SK-N-SH (cell line): ENCODE results near the gene CD320. TPM values are rescaled to one million over a fixed set of nuclear protein-coding genes. Genes with fewer than 3 reads are reported as not detected.

Source experiments
- CTCF ChIP-seq: fragments of 200-600 bp; sonication (generic); IDR thresholded peaks from 2 replicates; pipeline ENCODE4 v1.6.1; 2017; ENCODE audit warnings: antibody characterized with exemption, mild to moderate bottlenecking, moderate library complexity
- ELF1 ChIP-seq: IDR thresholded peaks from 2 replicates; pipeline ENCODE4 v1.4.0; 2012
- EP300 ChIP-seq, 2 experiments: IDR thresholded peaks; 2 replicates each; pipeline versions ENCODE4 v1.4.0 to v1.6.1; 2012; ENCODE audit warnings: borderline replicate concordance in 1 of 2, low read depth in 1 of 2, low read length in 1 of 2
- EZH2phosphoT487 ChIP-seq: fragments of 200-600 bp; sonication (generic); IDR thresholded peaks from 2 replicates; pipeline ENCODE4 v1.6.1; 2017; ENCODE audit warnings: low read depth, mixed run types, mild to moderate bottlenecking, antibody characterized with exemption, moderate library complexity, borderline replicate concordance
- FOXM1 ChIP-seq: IDR thresholded peaks from 2 replicates; pipeline ENCODE4 v1.4.0; 2012; ENCODE audit warnings: low read depth, mild to moderate bottlenecking
- GATA2 ChIP-seq: sonication (generic); formaldehyde crosslinking; IDR thresholded peaks from 2 replicates; pipeline ENCODE4 v1.5.0; 2020; ENCODE audit warnings: mild to moderate bottlenecking, missing genetic modification reagents
- IRF3 ChIP-seq: fragments of 150-350 bp; IDR thresholded peaks from 2 replicates; pipeline ENCODE4 v1.6.1; 2016; ENCODE audit warnings: mild to moderate bottlenecking, low read depth, low read length
- JUND ChIP-seq: IDR thresholded peaks from 2 replicates; pipeline ENCODE4 v1.4.0; 2012
- MXI1 ChIP-seq: IDR thresholded peaks from 2 replicates; pipeline ENCODE4 v1.6.1; 2012; ENCODE audit warnings: mild to moderate bottlenecking, low read depth, low read length, improper control_type of control experiment
- PBX3 ChIP-seq: IDR thresholded peaks from 2 replicates; pipeline ENCODE4; 2012
- RAD21 ChIP-seq: IDR thresholded peaks from 2 replicates; pipeline ENCODE4 v1.6.1; 2012; ENCODE audit warnings: mild to moderate bottlenecking, low read length
- REST ChIP-seq: IDR thresholded peaks from 2 replicates; pipeline ENCODE4 v1.6.1; 2012; ENCODE audit warnings: mild to moderate bottlenecking, low read depth, low read length, moderate library complexity
- RFX5 ChIP-seq: IDR thresholded peaks from 2 replicates; pipeline ENCODE4 v1.6.1; 2012; ENCODE audit warnings: mild to moderate bottlenecking, improper control_type of control experiment, low read length
- RXRA ChIP-seq: IDR thresholded peaks from 2 replicates; pipeline ENCODE4 v1.4.0; 2012; ENCODE audit warnings: low read depth, mild to moderate bottlenecking, borderline replicate concordance
- SIN3A ChIP-seq: IDR thresholded peaks from 2 replicates; pipeline ENCODE4 v1.6.1; 2012; ENCODE audit warnings: low read depth, mild to moderate bottlenecking, low read length, moderate library complexity, borderline replicate concordance
- TAF1 ChIP-seq: IDR thresholded peaks from 2 replicates; pipeline ENCODE4 v1.6.1; 2012; ENCODE audit warnings: low read depth, mild to moderate bottlenecking, low read length, moderate library complexity, borderline replicate concordance
- TEAD4 ChIP-seq: IDR thresholded peaks from 2 replicates; pipeline ENCODE4 v1.4.0; 2012; ENCODE audit warnings: mild to moderate bottlenecking, borderline replicate concordance; ENCODE audit not compliant: insufficient read depth
- USF1 ChIP-seq: IDR thresholded peaks from 2 replicates; pipeline ENCODE4 v1.4.0; 2012; ENCODE audit warnings: low read depth, borderline replicate concordance
- USF2 ChIP-seq: fragments of 150-350 bp; IDR thresholded peaks from 2 replicates; pipeline ENCODE4 v1.6.1; 2017; ENCODE audit warnings: antibody characterized with exemption, low read length, low read depth, borderline replicate concordance
- YY1 ChIP-seq: IDR thresholded peaks from 2 replicates; pipeline ENCODE4 v1.4.0; 2012; ENCODE audit warnings: low read depth, mild to moderate bottlenecking
- polyA plus RNA-seq, 3 experiments: library from polyadenylated mRNA; depleted of rRNA; stranded (reverse); fragments of >200 nt; gene quantifications; 2 replicates each; pipeline ENCODE4 v1.2.3, GENCODE V29; 2012

The CD320 gene
- polyA plus RNA-seq, 1 of the 3 experiments (the other 2 are of a cell fraction), result 129 TPM

GRCh38 chr19:8321067-8321985 is 13.2 kb upstream of the CD320 start, which contains the start of the genes NDUFA7 and RPS28 (continued):
- TF ChIP-seq MXI1, result peak; percentile 77
- TF ChIP-seq EP300 (IDR thresholded peaks at IDR 0.05; ENCODE audit: borderline replicate concordance in 1 of 2, low read depth in 1 of 2, low read length in 1 of 2), result no peak
- TF ChIP-seq GATA2 (CRISPR knock-in tag), result no peak
- peak; percentile 68; the same call in 1 of the 2 replicates for TF ChIP-seq REST
- no peak for TF ChIP-seq FOXM1
- TF ChIP-seq USF2, result peak; percentile 64
- no peak for TF ChIP-seq PBX3
- no peak for TF ChIP-seq JUND
- no peak for TF ChIP-seq RFX5
- no peak for TF ChIP-seq IRF3
- TF ChIP-seq EZH2phosphoT487, result no peak
- peak; percentile 92 for TF ChIP-seq YY1
- no peak for TF ChIP-seq CTCF
- 0 out of 2 replicates have a peak, but pooled peaks have one; percentile 26 for TF ChIP-seq RAD21
- TF ChIP-seq ELF1, result peak; percentile 44; the same call in 1 of the 2 replicates
- TF ChIP-seq TEAD4, result no peak
- TF ChIP-seq RXRA, result no peak
- TF ChIP-seq USF1, result peak; percentile 92
- TF ChIP-seq SIN3A, result peak; percentile 97
- TF ChIP-seq TAF1, result peak; percentile 99
